HG02973 (cell line): ENCODE measurements around the gene GRM8.

ENCODE experiments used
- ATAC-seq: cut with Tn5 transposase; IDR thresholded peaks from one replicate; pipeline ENCODE4 v1.9.1; 2021; ENCODE audit warnings: moderate library complexity; ENCODE audit not compliant: unreplicated experiment

Gene GRM8

DNA sequence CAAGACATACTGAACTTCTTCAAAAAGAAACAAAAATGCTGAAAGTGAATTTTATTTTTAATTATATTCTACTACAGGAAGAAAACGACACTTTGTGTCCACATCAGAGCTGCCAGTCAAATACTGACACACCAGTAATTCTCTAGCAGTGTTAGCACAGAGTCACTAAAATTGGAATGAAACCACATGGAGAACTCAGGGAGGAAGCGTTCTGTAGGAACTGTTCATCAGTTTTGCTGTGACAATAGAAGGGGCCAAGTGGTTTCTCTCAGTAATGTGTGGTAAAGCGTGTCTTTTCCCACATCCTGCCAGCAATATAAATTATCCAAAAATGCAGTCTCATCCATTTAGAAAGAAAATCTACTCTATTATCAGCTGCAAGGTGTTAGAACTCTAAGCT lies 683.3 kb downstream of the GRM8 start:
- no peak for ATAC-seq

DNA sequence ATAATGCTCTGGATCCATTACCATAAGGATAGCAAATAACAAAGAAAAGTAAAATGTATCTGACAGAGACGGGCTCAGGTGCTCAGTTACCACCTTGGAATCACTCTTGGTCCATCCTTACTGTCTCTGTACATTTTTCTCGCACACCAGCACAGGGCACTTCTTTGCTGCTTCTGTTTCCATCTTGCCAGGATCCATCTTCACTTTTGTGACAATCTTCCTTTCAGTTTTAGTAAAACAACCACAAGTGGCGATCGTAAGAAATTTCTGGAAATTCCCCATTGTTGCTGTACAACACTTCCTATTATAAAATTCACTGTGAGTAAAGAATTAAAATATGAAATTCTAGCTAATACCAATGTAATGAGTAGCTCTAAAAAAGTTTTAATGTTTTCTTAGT lies 695.5 kb downstream of the GRM8 start:
- ATAC-seq: peak; percentile 51

DNA sequence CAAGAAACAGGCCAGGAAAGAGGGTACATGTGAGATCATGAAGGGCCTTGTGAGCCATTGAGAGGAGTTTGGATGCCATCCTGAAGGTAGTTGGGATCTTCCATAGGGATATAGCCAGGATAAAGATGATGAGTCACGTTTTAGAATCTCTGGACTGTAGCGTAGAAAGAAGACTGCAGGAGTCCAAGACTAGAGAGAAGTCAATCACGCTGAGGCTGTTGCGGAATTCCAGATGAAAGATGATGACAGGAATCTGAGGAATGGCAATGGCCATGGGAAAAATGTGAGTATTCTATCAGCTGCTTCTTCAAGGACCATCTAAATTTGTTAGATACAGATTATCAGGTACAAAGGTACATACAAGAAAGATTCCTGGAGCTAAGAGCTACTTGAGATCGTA lies 711.3 kb downstream of the GRM8 start:
- ATAC-seq: no peak

DNA sequence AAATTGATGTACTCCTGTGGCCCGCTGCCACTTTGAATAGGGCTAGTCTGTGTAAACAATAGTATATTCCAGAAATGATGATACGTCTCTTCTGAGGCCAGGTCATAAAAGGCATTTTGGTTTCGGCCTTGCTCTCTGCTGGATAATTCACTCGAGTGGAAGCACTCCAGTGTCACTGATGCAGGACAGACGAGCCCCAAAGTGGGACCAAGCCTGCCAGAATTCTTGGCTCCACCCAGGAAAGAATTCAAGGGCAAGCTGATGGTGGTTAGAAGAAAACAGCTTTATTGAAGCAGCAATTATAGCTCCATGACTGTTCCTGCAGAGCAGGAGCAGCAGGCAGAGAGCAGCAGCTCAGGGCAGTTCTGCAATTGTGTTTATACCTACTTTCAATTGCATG lies 717.6 kb downstream of the GRM8 start:
- no peak for ATAC-seq

DNA sequence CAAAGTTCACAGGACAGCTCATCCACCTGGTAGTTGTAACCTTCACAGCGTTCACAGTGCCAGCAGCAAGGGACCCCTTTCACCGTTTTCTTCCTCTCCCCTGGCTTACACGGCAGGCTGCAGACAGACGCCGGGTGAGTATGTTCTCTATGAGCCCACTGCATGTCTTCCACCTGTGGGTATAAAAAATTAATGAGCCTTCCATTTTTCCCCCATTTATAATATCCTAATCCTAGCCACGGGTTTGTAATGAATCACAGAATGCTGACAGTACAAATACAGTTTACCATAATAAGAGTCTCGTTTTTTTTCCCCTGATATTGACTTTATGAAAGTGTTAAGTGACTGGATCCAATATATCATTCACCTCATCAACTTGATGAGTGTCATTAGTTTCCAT lies 719.0 kb downstream of the GRM8 start:
- no peak for ATAC-seq

DNA sequence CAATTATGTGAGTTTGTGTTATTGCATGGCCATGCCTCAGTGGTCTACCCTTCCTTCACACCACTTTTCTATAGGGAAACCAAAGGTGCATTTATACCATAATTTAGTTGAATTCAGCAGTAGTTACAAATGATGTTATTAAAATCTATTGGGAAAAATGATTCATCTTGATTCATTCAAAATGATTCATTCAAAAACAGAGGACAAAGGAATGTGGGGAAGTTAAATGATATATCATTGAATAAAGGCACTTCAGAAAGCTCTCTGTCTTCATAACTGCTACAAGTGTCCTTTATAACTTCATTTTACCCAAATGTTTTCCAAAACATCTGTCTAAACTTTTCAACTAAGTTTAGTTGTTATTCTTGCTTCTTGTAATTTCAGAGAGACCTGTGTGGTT lies 722.9 kb downstream of the GRM8 start:
- no peak for ATAC-seq

DNA sequence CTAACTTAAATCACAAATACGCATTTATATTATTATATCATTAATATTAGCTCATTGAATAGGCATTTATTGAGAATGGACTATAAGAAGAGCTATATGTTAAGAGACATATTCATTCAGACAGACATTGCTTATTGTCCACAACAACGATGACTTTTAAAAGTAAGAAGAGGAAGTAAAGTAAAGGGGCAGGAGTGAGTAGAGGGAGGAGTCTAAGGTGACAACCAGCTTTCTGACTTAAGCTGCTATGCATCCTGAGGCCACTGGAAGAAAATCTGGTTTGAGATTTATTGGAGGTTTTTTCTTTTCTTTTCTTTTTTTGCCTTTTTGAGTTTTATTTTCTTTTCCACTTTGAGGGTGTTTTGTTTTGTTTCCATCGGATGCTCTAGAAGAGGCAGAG lies 723.5 kb downstream of the GRM8 start:
- ATAC-seq: peak; percentile 71

DNA sequence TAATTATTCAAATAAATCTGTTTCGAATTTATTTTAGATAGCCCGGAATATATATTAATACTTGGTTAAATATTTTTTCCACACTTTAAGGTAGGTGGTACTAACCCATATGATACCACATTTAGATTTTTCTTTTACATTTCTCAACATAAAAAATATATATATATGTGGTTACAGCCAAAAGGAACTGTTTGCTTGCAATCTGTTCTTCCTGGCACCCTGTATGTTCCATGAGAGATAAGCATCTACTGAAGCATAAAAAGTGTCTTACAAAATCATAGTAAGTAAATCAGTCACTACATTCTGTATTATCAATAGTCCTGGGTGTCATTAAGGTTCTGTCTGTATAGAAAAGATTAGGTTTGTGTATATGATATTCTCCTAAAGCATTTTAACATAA lies 726.8 kb downstream of the GRM8 start:
- ATAC-seq: no peak

DNA sequence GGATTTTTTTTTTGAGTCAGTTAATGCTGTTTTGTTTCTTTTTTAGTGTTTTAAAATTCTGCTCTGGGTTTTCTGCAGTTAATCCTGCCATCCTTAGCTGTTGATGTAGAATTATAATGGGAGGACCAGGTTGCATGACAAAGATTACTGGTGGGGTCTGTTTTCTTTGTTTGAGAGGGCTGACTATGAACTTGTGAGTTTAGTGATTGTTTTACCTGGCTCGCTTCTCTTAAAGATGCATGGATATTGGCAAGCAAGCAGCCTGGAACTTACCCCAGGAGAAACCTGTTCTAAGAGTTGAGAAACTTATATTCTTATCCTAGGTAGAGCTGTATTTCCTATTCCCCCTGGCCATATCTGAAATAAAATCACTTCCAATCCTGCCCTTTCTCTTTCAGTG lies 727.8 kb downstream of the GRM8 start:
- ATAC-seq: no peak

DNA sequence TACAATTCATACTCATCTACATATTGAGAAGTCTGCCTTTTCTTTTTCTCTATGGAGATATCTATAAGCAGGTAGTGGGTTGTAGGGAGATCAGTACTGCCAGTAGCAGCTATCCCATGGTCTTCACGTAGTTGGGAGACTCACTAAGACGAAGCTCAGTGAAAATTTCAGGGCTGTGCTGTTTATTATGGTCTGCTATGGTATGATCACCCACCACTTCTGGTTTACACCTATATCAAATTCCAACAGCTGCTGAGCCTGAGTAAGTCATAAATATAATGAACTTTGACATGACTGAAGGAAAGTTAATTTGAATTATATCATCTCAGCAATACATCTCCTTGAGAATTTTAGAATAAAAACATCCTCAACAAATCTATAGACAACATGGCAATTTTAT lies 741.7 kb downstream of the GRM8 start:
- no peak for ATAC-seq

DNA sequence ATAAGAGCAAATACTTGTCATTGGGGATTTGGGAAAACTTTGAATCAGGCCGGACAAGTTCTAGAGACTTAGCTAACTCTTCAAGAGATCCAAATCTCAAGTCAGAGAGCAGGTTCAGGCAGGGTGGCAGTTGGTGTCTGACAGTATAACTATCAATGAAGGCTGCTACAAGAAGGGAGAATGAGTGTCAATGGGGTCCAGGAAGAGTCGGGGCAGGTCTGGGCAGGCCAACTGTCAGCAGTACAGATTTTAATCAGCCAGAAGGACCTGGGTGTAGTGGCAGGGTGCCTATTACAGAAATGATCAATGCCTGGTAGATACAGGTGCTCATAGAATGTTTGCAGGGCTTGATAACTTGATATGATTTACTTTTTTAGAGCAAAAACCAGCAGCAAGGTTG lies 751.1 kb downstream of the GRM8 start:
- no peak for ATAC-seq

DNA sequence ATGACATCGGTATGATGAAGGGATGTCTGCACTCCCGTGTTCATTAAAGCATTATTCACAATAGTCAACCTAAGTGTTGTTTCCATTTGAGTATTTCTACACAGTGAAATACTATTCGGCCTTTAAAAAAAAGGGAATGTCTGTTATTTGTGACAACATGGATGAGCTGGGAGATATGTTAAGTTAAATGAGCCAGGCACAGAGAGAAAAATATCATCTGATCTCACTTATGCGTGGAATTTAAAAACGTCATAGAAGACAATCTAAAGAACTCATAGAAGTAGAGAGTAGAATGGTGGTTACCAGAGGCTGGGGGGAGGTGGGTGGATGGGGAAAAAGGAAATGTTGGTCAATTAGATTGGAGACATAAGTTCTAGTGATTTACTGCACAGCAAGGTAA lies 753.3 kb downstream of the GRM8 start:
- no peak for ATAC-seq

DNA sequence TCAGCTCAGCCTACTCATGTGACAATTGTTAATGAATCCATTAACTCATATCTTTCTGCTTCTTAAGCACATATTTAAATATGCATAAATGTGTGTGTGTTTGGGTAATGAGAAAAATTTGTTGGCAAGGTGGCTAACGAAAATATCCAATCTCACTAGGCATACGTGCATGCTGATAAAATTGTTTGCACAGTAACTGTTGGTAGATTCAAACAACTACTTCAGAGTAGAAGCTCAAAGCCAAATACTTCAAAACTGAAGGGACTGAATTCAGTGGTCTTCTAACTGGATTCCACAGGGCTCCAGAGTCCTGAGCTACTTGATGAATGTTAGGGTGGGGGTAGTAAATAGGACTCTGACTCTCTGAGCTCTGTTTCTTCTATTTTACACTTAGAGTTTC lies 757.0 kb downstream of the GRM8 start:
- ATAC-seq: no peak

DNA sequence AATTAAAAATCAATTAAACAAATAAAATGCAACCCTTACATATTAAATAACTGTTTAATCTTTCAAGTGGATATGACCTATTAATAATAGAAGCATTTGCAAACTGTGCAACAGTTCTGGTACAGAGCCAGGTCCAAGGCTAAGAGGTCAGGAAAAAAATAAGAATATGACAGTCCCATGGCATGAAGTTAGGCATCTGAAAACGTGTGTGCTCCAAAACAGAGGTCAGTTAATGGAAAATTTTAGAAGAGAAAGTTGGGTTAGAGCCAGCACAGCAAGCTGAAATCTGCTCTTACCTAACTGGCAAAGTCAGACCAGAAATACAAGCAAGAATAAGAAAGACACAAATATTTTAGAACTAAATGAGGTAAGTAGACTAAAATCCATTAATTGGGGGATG lies 757.7 kb downstream of the GRM8 start:
- no peak for ATAC-seq

DNA sequence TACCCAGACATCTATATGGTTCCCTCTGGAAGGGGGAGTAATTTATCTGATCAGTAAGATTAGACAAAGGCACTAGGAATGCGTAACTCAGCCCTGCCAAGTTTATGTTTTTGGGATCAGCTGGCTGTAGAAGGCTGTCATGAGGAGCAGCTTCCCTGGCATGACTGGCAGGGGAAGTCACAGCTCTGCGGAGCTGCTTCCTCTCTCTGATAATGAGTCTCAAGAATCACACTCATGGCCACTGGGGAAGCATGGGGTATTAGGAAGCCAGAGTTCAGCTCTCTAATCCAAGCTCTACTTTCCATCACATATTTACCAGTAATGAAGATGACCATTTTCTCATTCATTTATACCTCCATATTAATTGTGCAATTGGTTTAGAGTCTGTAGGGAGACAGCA lies 758.9 kb downstream of the GRM8 start:
- no peak for ATAC-seq

DNA sequence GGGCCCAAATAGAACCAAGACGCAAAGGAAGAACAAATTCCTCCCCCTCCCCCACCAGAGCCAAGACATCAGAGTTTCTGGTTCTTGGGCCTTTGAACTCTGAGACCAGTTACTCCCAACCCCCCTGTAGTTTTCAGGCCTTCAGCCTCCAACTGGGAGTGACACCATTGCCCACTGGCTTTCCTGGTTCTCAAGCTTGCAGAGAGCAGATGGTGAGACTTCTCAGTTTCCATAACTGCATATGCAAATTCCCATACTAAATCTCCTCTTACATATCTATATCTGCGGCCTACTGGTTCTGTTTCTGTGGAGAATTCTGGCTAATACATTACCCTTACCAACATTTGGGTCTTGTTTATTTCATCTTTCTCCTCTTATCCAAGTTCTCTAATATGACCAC lies 762.9 kb downstream of the GRM8 start:
- ATAC-seq: no peak

DNA sequence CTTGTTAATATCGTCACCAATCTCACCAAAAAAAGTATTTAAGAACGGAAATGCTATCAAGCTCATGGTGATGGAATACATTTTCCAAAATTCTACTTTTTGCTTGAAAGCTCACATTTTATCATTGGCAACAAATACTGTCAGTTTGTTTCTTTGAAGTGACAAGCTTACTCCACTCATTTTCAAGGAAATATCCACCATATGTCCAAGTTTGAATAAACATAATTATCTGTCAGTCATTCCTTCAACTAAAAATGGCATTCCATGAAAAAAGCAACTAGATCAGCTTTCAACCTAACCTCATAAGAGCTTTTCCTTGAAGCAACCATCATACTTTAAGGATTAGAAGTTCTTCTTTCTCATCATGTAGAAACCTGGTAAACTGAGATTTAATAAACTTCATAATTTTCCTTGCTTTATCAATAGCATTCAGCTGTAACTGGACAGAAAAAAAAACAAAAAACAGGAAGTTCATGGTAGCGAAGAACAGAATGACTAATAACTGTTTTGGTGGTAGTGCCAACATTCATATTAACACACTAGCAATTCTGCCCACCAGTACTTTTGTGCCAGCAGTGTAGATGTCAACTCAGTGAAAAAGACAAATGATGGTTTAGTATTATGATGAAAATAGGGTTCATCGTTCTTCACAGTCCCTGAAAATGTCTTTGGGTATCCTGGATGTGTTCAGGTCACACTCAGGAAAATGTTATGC lies 764.9 kb downstream of the GRM8 start:
- ATAC-seq: no peak

DNA sequence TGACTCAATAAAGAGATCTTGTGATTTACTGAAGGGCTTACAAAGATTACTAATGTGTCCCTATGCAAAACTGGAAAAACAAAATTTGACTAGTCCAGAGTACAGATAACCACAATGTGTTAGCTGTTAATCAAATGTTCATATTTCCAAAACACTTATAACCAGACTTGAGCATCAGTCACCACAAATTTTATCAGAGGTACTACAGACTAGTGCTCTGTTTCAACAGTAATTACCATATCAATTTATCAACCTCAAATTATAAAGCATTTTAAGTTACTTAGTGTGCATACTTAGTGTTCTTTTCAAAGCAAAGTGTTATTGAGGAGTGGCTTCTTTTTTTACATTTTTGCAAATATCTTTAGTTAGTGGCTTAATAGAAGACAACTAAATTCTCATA lies 765.9 kb downstream of the GRM8 start:
- ATAC-seq: no peak

DNA sequence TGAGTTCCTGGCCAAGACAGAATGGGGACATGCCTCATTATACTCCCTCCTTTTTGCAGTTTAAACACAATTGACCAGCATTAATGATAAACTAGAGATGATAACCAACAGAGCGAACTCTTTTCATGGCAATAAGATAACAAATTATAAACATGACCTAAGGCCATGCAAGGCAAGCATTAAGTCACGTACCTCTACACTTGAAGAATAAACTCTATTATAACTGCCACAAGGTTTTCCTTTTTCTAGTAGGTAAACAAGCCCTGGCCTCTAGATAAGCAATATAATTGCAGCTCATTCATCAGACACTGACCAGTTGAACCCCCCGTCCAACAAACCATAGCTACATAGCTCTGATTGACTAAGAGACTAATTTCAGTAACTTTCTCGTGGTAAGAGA lies 767.0 kb downstream of the GRM8 start:
- no peak for ATAC-seq

DNA sequence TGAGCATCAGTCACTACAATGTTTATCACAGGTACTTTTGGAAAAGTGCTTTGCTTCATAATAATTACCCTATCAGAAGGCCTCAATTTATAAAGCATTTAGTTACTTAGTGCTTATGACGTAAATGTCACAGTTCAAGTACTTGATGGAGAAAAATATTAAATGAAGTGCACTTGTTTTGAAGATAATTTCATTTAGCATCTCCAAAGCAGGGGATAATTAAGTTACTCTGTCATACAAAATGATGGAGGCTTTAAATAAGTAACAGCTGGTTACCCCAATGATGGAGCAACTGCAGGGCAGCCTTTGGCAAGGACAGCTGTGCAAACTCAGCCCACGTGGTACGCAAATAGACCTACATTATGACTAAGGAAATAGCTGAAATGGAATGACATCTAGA lies 768.8 kb downstream of the GRM8 start:
- ATAC-seq: no peak

DNA sequence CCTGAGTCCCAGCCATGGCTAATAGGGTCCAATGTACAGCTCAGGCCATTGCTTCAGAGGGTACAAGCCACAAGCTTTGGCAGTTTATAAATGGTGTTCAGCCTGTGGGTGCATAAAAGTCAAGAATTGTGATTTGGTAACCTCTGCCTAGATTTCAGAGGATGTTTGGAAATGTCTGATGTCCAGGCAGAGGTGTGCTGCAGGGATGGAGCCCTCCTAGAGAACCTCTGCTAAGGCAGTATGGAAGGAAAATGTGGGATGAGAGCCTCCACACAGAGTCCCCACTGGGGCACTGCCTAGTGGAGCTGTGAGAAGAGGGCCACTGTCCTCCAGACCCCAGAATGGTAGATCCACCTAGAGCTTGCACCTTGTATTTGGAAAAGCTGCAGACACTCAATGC lies 779.9 kb downstream of the GRM8 start:
- ATAC-seq: no peak

DNA sequence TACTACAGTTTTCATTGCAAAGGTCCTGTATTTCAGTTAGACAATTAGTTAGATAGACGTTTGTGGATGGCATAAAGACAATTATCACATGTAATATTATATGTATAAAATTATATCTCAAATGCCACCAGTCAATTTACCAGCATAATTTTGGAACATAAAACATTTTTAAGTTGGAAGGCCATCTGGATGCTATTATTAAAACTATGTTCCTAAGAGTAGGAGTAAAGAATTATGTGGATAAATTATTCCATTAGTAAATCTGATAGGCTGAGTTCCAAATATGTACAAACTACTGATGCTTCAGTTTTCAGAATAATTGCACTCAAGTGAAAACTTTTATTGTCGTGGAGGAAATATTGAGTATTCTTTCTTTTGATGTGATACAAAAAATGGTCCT lies 790.3 kb downstream of the GRM8 start:
- no peak for ATAC-seq

DNA sequence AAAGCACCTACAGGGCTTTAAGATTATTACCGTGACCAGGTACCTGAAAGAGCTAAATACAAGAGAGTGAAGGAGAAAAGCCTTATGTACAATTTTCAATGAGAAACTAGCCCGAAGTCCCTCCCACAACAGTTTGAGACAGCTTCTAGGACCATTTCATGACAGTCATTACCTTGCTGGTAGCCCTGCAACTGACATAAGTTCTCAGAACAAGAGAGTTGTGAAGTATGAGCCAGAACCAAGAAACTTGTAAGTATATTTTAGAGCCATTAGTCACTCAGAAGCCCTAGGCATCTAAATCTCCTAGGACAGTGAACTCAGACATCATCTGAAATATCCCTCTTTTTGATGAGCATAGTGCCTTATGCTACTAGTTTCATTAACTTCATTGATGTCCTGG lies 792.1 kb downstream of the GRM8 start:
- no peak for ATAC-seq

DNA sequence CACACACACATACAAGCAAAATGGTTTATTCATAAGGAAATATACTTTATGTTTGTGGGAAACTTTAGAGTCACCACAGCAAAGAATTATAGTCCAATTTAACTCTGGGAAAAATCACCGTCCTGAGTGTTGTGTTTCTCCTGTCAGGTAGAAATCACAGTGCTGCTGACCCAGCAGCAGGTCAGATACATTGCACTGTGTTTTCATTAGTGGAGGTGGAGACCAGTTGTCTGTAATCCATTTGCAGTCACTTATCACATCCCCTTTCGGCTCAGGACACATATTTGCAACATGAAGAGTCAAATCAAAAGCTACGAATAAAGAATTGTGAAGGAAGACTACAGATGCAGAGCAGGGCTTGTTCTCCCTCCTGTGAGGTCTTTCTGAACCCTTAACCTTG lies 799.6 kb downstream of the GRM8 start:
- ATAC-seq: no peak
